Pancreas (tissue), 10 donors: Measurements from ENCODE around the gene WBP4. TPM values are rescaled to one million over a fixed set of nuclear protein-coding genes. Genes with fewer than 3 reads are reported as not detected.

ENCODE experiments used
- ATAC-seq, 4 donors: fragments of 200-7000 bp; cut with Tn5 transposase; one replicate each; pipeline versions ENCODE4 v1.8.0 to v1.9.1; 2020; ENCODE audit warnings: mild to moderate bottlenecking in 4 of 4, moderate library complexity in 4 of 4
- DNase-seq, 6 donors: peaks; one replicate each; pipeline ENCODE4 v3.0.0-alpha.2; 2020
- FAIRE-seq: peaks from 2 replicates; lab custom pipeline; 2012; peaks lifted over from hg19 to GRCh38; lab: Jason Lieb, UNC
- H3K27ac ChIP-seq, 4 donors: fragments of 200-600 bp; sonication (generic); 1 replicate in 3 of 4; 2 replicates in 1 of 4; pipeline versions ENCODE4 v1.5.0 to v1.8.0; 2020
- H3K27me3 ChIP-seq, 4 donors: fragments of 200-600 bp; one replicate each; pipeline ENCODE4 v1.8.0; 2021
- H3K36me3 ChIP-seq, 3 donors: fragments of 200-600 bp; sonication (generic) in 1 of 3; one replicate each; pipeline versions ENCODE4 v1.5.0 to v1.8.0; 2020 to 2021
- H3K4me1 ChIP-seq, 3 donors: fragments of 200-600 bp; one replicate each; pipeline ENCODE4 v1.8.0; 2021
- H3K4me3 ChIP-seq, 4 donors: fragments of 200-600 bp; sonication (generic) in 2 of 4; one replicate each; pipeline versions ENCODE4 v1.5.0 to v1.8.0; 2020 to 2021
- H3K9me3 ChIP-seq, 4 donors: fragments of 200-600 bp; one replicate each; pipeline ENCODE4 v1.8.0; 2021
- CTCF ChIP-seq, 4 donors: fragments of 200-600 bp; sonication (generic) in 3 of 4; IDR thresholded peaks; one replicate each; pipeline versions ENCODE4 v1.5.0 to v1.8.0; 2021; ENCODE audit warnings: antibody characterized with exemption in 4 of 4
- WGBS, 2 donors: extraction: QIAGEN DNeasy Blood & Tissue Kit; methylation state at CpG; one replicate each; pipeline ENCODE4 v1.1.7; 2013; 5-methylcytosine and 5-hydroxymethylcytosine counted together
- intact Hi-C, 3 donors: fragments of 100-400 bp; cut with DNase I; formaldehyde crosslinking; loops; one replicate each; pipeline versions ENCODE4 v1.11.1 to v1.14.2; 2022
- polyA plus RNA-seq, 2 donors: library from polyadenylated mRNA; stranded (reverse); fragments of 200-250 nt; gene quantifications; one replicate each; pipeline ENCODE4 v1.2.3, GENCODE V29; 2013
- total RNA-seq, 6 donors: library from RNA; stranded (reverse); fragmentation: NEBNext Ultra II Directional in 4 of 6; extraction: Animal tissue kit (Norgen Biotek cat#: 25700) in 4 of 6; gene quantifications; one replicate each; pipeline versions ENCODE4 v1.2.1 to v1.2.4, GENCODE V29; 2021 to 2023
- donor health status: healthy with polysubstance abuse.
- donor health status: DM: no; HTN: no; CAD: no; lungs with moderate emphysema.
- donor health status: DM: no; HTN: no; CAD: no.
- donor health status: control.
- donor health status: control.
- donor health status: Bipolar disorder and iron deficiency.
- donor health status: DM: yes; HTN: yes; CAD: no.
- donor health status: DM: no; HTN: no; CAD: no.
- donor health status: DM: no; HTN: no; CAD: no.
- donor health status: DM: yes; HTN: yes; CAD: no.

Gene WBP4
- total and polyA plus RNA-seq, 8 donors, result 2.1 to 12.2 (median 3.4) TPM

- H3K27me3 ChIP-seq, result no peaks in the 10 kb centered on the region
- H3K4me1 ChIP-seq, result peaks cover 20 to 71% (median 44%) of the 10 kb centered on the region in 3 donors
- FAIRE-seq (no peak), DNase-seq (no peak), ATAC-seq (peak in 3 of 4 donors; percentile 5 to 31 (median 13))
- no peaks in the 10 kb centered on the region for H3K9me3 ChIP-seq
- peak overlapping the region in 2 of 4 donors; percentile 34 to 37 for H3K27ac ChIP-seq
- H3K36me3 ChIP-seq, result no peaks in the 10 kb centered on the region
- TF ChIP-seq CTCF (IDR thresholded peaks at IDR 0.05), result no peak
- no peak overlapping the region for H3K4me3 ChIP-seq
- WGBS, 2 donors, result 38 to 44% methylated on average over 2 of the region's 2 CpGs
- intact Hi-C loops, result loop anchor here in 2 of 3 donors (10.0 kb wide), 1 partner anchor 59 kb away; no protein-coding TSS in a partner anchor
Observed at GRCh38 chr13:41053384-41053826, 7.9 kb upstream of the WBP4 start.

DNA sequence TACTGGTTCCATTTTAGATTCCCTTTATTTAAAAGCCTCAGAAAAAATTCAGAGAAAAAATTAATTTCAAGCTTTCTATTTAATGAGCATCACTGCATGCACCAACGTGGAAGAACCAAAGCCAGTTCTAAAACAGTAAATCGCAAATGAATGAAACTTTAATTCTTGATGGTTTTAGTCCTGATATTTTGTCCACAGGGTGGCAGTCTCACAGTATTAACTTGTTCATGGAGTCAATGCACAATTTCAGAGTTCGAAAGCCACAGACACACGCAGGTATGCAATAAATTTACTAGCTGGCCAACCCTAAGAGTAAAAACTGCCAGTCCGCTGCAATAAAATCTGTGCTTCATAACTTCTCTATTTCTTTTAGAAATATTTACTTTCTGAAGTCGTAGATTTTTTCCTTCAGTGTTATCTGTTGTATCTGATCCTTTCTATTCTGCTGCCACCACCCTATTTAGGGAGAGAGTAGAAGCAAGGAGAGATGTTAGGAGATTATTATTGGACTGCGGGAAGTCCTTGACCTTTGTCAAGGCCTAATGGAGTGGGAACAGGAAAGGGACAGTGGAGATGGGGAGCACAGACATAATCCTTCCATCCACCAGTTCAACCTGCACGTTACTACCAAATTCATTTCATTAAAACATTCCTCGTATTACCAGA lies 7.0 kb upstream of the WBP4 start:
- peak in 3 of 4 donors; percentile 41 to 55 (median 53) for ATAC-seq
- no peak for DNase-seq

GRCh38 chr13:41054919-41055619 lies 6.2 kb upstream of the WBP4 start:
- H3K4me3 ChIP-seq, result no peak overlapping the region
- H3K9me3 ChIP-seq, result no peaks in the 10 kb centered on the region
- DNase-seq (no peak), FAIRE-seq (no peak), ATAC-seq (no peak)
- H3K27ac ChIP-seq, result peak overlapping the region in 1 of 4 donors; percentile 45
- intact Hi-C loops, result loop anchor here in 2 of 3 donors (10.0 kb wide), 1 partner anchor 60 kb away; no protein-coding TSS in a partner anchor
- H3K27me3 ChIP-seq, result no peaks in the 10 kb centered on the region
- no peaks in the 10 kb centered on the region for H3K36me3 ChIP-seq
- H3K4me1 ChIP-seq, result peaks cover 20 to 71% (median 44%) of the 10 kb centered on the region in 3 donors
- WGBS, 2 donors, result 69 to 78% methylated on average over 5 of the region's 5 CpGs
- no peak for TF ChIP-seq CTCF (IDR thresholded peaks at IDR 0.05)

More for the DNA sequence above, 7.0 kb upstream of the WBP4 start:
- whole genome bisulfite sequencing, 2 donors, result 37 to 48% methylated on average over 9 of the region's 9 CpGs
- Histone ChIP-seq H3K36me3 (no peaks in the 10 kb centered on the region), H3K27ac (peak overlapping the region in 1 of 4 donors; percentile 34), H3K4me1 (peaks cover 20 to 73% (median 44%) of the 10 kb centered on the region in 3 donors), H3K9me3 (no peaks in the 10 kb centered on the region), H3K27me3 (no peaks in the 10 kb centered on the region), H3K4me3 (no peak overlapping the region)
- TF ChIP-seq CTCF (IDR thresholded peaks at IDR 0.05), result peak in 2 of 4 donors; percentile 28 to 36
- intact Hi-C loops, result loop anchor here in 2 of 3 donors (10.0 kb wide), 1 partner anchor 60 kb away; no protein-coding TSS in a partner anchor
- FAIRE-seq, result peak; percentile 78

DNA sequence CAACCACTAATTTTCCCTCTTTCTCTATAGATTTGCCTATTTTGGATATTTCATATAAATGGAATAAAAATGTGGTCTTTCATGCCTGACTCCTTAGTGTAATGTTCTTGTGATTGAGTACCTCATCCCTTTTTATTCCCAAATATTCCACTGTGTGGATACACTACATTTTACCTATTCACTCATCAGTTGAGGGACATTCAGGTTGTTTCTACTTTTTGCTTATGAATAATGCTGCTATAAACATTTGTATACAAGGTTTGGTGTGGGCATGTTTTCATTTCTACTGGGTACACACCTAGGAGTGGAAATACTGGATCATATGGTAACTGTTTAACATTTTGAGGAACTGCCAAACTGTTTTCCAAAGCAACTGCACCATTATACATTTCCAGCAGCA lies 5.1 kb upstream of the WBP4 start:
- H3K27me3 ChIP-seq, result no peaks in the 10 kb centered on the region
- H3K27ac ChIP-seq, result peak overlapping the region in 2 of 4 donors; percentile 6 to 45
- H3K9me3 ChIP-seq, result no peaks in the 10 kb centered on the region
- no peaks in the 10 kb centered on the region for H3K36me3 ChIP-seq
- DNase-seq (no peak), ATAC-seq (no peak), FAIRE-seq (no peak)
- intact Hi-C loops, result loop anchor here in 2 of 3 donors (10.0 kb wide), 1 partner anchor 61 kb away; no protein-coding TSS in a partner anchor
- H3K4me3 ChIP-seq, result no peak overlapping the region
- no peak for TF ChIP-seq CTCF (IDR thresholded peaks at IDR 0.05)
- peaks cover 18 to 61% (median 40%) of the 10 kb centered on the region in 3 donors for H3K4me1 ChIP-seq
